ENCODE results near the gene CARD9. TPM values are rescaled to one million over a fixed set of nuclear protein-coding genes. Genes with fewer than 3 reads are reported as not detected.
A peak's percentile ranks its signal among the peaks of the same experiment; 100 is the strongest.

The CARD9 gene
- polyA plus RNA-seq, 1 of the 3 experiments (the other 2 are of a cell fraction), result 1.1 TPM

GRCh38 chr9:136331030-136331429 lies 42.4 kb downstream of the CARD9 start (continued):
- TF ChIP-seq NRF1 (IDR thresholded peaks at IDR 0.05; ENCODE audit: low read depth, low read length) (no peak), EZH2phosphoT487 (IDR thresholded peaks at IDR 0.05; ENCODE audit: borderline replicate concordance, low read depth) (no peak)

GRCh38 chr9:136330406-136330990 lies 43.0 kb downstream of the CARD9 start:
- Histone ChIP-seq H2AFZ (ENCODE audit: low read depth) (no peak overlapping the region), H3K9me2 (no peaks in the 10 kb centered on the region), H3K27ac (ENCODE audit: low read depth in 2 of 2, low read length in 1 of 2) (no peak overlapping the region; a peak in 1 of 4 replicates), H3K27me3 (ENCODE audit: insufficient read depth) (no peaks in the 10 kb centered on the region), H3K9ac (no peak overlapping the region), H3K4me2 (peak overlapping the region; percentile 100; the same call in 1 of the 2 replicates), H3K4me3 (ENCODE audit: low read depth in 2 of 2, low read length in 1 of 2) (no peak overlapping the region), H3K79me2 (ENCODE audit: insufficient read depth) (peaks cover 52% of the 10 kb centered on the region), H3F3A (replicated peaks; ENCODE audit: insufficient read depth) (peaks cover 3% of the 10 kb centered on the region), H3K36me3 (replicated peaks in 1 of 2; ENCODE audit: control insufficient read depth in 1 of 2, insufficient read depth in 2 of 2, low read length in 1 of 2) (peaks cover 0 to 5% of the 10 kb centered on the region in 2 experiments), H4K20me1 (ENCODE audit: insufficient read depth) (peaks cover 45% of the 10 kb centered on the region), H3K9me3 (no peaks in the 10 kb centered on the region), H3K4me1 (ENCODE audit: control insufficient read depth in 1 of 2, insufficient read depth in 2 of 2, low read depth in 1 of 2, low read length in 1 of 2) (peaks cover 24 to 31% of the 10 kb centered on the region in 2 experiments)
- WGBS (ENCODE audit: low lambda C conversion rate), result 86% methylated on average over 11 of the region's 14 CpGs
- ChIA-PET POLR2A (no interaction called here), CTCF (interaction anchor here (0.9 to 4.1 kb wide), 2 partner anchors 16 to 42 kb away, joined by 3 to 25 read pairs; no protein-coding TSS in a partner anchor)
- DNase-seq, result no peak
- TF ChIP-seq REST (IDR thresholded peaks at IDR 0.05; ENCODE audit: low read depth, low read length), result no peak
- TF ChIP-seq PBX3 (IDR thresholded peaks at IDR 0.05), result no peak
- TF ChIP-seq TAF1 (IDR thresholded peaks at IDR 0.05; ENCODE audit: borderline replicate concordance, low read depth, low read length), result no peak
- no peak for TF ChIP-seq EZH2phosphoT487 (IDR thresholded peaks at IDR 0.05; ENCODE audit: borderline replicate concordance, low read depth)
- TF ChIP-seq RAD21 (IDR thresholded peaks at IDR 0.05; ENCODE audit: low read length), result no peak
- no peak for TF ChIP-seq POLR2AphosphoS5 (IDR thresholded peaks at IDR 0.05; ENCODE audit: low read depth, low read length)
- TF ChIP-seq FOXJ3 (CRISPR knock-in tag; IDR thresholded peaks at IDR 0.05), result no peak
- no peak for TF ChIP-seq MXI1 (IDR thresholded peaks at IDR 0.05; ENCODE audit: low read depth, low read length)

All from SK-N-SH (cell line).